Fibroblast of mammary gland (primary cell): ENCODE results near the gene RFX3.

Experiments
- DNase-seq: peaks from one replicate; pipeline ENCODE4 v3.0.0-alpha.2; 2010; ENCODE audit warnings: low read depth
- H3K4me3 ChIP-seq: 2 replicates; pipeline ENCODE4 v1.5.1; 2011; ENCODE audit warnings: low read depth, mild to moderate bottlenecking, low read length, moderate library complexity; ENCODE audit not compliant: control insufficient read depth
- TF ChIP-seq, protein P1 (sequence below): conservative IDR thresholded peaks from 2 replicates; pipeline ENCODE4 v1.5.1; 2011; ENCODE audit warnings: low read depth, low read length, inconsistent platforms; ENCODE audit not compliant: control insufficient read depth, insufficient read depth

RFX3 gene

DNA sequence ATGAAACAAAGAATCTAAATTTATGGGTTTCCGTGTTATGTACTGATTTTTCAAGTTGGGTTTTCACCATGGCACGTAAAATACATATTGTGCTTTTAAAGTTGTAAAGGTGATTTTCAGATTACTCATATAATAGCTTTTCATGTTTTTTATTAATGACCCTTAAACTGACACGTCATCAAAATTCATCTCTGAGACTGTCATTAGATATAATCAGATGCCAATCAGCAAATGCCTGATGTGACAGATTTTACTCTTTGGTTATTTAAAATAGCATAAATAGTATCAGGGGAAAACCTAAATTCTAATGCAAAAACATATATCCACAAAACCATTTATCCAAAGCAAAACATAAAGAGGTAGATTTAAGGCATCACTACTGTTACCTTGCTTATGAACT, 11.0 kb downstream of the RFX3 start:
- no peak overlapping the region for H3K4me3 ChIP-seq
- no peak for DNase-seq
- TF ChIP-seq, protein P1, sequence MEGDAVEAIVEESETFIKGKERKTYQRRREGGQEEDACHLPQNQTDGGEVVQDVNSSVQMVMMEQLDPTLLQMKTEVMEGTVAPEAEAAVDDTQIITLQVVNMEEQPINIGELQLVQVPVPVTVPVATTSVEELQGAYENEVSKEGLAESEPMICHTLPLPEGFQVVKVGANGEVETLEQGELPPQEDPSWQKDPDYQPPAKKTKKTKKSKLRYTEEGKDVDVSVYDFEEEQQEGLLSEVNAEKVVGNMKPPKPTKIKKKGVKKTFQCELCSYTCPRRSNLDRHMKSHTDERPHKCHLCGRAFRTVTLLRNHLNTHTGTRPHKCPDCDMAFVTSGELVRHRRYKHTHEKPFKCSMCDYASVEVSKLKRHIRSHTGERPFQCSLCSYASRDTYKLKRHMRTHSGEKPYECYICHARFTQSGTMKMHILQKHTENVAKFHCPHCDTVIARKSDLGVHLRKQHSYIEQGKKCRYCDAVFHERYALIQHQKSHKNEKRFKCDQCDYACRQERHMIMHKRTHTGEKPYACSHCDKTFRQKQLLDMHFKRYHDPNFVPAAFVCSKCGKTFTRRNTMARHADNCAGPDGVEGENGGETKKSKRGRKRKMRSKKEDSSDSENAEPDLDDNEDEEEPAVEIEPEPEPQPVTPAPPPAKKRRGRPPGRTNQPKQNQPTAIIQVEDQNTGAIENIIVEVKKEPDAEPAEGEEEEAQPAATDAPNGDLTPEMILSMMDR, result no peak

DNA sequence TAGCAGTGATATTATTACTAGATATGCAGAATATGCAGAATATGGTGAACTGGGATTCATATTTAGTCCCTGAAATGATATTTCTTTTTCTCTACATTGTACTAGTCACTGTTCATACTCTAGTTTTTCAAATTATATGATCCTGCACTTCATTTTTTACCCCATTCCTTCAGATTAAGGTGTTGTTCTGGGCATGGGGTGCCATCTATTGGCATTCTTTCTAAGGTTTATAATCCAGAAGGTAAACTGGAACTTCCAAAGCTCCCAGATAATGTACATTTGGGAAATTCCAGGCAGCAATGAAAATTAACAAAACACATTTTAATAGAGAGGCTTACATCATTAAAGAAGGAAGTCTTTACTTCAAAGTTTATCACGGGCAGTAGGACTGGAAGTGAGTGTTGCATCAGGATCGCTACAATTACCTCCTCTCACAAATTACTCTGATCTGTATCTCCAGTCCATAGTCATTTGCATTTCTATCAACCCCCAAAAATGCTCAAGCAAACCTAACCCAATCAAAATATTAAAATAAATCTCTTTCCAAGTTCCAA, 12.5 kb downstream of the RFX3 start:
- TF ChIP-seq, protein P1, result no peak
- DNase-seq, result no peak
- no peak overlapping the region for H3K4me3 ChIP-seq

DNA sequence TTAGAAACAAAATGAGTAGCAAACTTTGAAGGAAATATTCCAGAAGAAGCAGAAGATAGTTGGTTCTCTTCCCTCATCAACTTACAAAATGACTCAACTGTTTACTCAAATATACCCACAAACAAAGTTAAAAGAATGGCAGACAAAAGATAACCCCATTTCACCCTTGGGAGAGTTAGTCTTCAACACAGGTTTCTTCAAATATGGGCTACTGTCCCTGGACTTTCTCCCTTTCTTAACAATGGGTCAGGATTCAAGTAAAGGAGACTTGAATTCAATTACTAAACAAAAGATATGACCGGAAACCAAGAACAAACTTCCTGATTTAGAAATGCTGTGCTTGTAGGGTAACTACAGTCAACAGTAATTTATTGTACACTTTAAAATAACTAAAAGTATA, 14.2 kb downstream of the RFX3 start:
- no peak overlapping the region for H3K4me3 ChIP-seq
- DNase-seq, result no peak
- TF ChIP-seq, protein P1, result no peak

DNA sequence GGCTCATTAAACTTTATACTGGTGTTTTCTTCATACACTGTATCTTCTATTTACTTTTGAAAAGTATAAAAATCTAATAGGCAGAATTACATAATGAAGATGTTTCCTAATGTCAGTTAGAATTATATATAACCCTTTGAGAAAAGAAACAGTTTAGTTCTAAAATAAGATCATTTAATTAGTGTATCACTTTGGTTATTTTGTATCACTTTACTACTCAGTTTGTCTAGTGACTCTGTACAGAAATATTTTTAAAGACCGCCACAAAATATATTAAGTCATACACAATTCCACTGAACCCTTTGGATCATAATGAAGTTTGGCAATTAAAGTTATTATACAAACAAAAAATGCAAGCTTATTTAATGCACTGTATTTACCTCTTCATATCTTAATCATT, 15.0 kb downstream of the RFX3 start:
- H3K4me3 ChIP-seq, result no peak overlapping the region
- no peak for DNase-seq
- TF ChIP-seq, protein P1, result no peak

DNA sequence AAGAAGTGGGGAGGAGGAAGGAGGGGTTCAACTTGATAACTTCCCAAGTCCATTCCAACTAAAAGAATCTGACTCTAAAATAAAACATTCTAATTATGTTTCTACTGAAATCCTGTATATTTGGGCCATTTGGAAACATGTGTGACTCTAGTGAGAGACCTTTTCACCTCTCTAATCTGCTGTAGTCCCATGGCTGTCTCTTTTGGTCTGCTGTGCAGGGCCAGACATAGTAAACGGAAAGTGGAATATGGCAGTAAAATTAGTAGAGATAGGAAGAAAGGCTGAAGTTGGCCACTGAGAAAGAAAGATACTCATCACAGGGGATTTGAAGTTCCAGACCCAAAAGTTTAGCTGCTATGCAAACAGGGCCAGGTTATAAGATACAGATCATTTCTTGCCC, 15.9 kb downstream of the RFX3 start:
- TF ChIP-seq, protein P1, result no peak
- H3K4me3 ChIP-seq, result no peak overlapping the region
- DNase-seq, result no peak

DNA sequence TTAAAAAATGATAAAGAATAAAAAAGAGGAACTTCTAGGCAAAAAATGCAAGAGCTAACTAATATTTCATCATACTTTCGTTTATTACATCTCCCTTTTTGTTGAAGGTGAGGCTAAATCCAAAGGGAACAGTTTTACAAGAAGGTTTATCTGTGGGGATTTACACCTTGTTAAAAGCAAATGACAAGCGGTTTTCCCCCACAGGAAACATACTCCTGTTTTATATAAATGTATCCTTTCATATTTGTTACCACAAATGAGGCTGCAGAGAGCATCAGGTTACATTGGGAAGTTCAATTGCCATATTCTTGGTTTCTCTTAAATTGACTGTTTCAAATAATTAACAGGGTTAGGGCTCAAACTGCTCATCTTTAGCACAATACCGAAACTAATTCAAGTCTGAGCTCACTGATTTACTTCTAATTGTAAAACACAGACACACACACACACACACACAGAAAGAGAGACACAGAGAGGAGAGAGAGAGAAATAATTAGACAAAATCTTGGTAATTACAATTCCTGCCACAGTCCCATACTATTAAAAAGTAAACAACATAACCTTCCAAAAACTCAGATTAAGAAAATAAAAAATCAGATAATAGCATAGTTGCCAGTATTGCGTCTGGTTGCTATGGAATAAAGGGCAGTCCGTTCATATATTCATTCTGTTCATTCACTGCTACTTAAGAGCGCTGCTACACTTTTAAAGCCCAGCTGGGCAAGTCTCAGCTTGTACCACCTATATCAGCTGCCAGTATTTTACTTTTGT, 17.1 kb downstream of the RFX3 start:
- DNase-seq, result peak; percentile 5
- H3K4me3 ChIP-seq, result no peak overlapping the region
- TF ChIP-seq, protein P1, result no peak
